HCT116 (cell line): ENCODE results near the gene TPRG1. TPM values are rescaled to one million over a fixed set of nuclear protein-coding genes. Genes with fewer than 3 reads are reported as not detected.

Source experiments
- ATAC-seq: fragments of 200-7000 bp; cut with Tn5 transposase; 2 replicates; pipeline ENCODE4 v1.9.1; 2020; ENCODE audit warnings: mild to moderate bottlenecking, moderate library complexity
- BruUV-seq: library from RNA; stranded (reverse); fragments of 400-500 nt; replicated peaks from 2 replicates; lab custom pipeline; 2021; lab: Mats Ljungman, UMichigan
- CTCF ChIA-PET: fragments of 300-600 bp; sonication (Branson Sonifier 250); formaldehyde crosslinking; loops from one replicate; lab custom pipeline; 2021; ENCODE audit warnings: antibody characterized with exemption; lab: Charles Lee
- POLR2A ChIA-PET: fragments of 300-600, 350-600 bp; sonication (Branson Sonifier 250); formaldehyde crosslinking; loops from one replicate; lab custom pipeline; 2021; ENCODE audit warnings: antibody characterized with exemption; lab: Charles Lee
- RAD21 ChIA-PET, 2 experiments: fragments of 300-600 bp; sonication (Branson Sonifier 250); formaldehyde crosslinking; loops; one replicate each; lab custom pipeline; 2023; ENCODE audit warnings: low total read pairs in 2 of 2; ENCODE audit not compliant: uncharacterized antibody in 2 of 2, unreplicated experiment in 2 of 2, low non-redundant PET in 1 of 2; lab: Charles Lee
- DNase-seq: peaks from one replicate; pipeline ENCODE4 v3.0.0-alpha.2; 2010; ENCODE audit warnings: low read depth, low spot score
- H2AFZ ChIP-seq: fragments of 200-600 bp; shearing (Covaris generic), sonication (generic); 2 replicates; pipeline ENCODE4 v1.6.1; 2017; ENCODE audit warnings: low read depth, mixed run types, mixed read lengths, antibody characterized with exemption, low read length; ENCODE audit not compliant: poor library complexity, severe bottlenecking
- H3K27ac ChIP-seq: 2 replicates; pipeline ENCODE4 v1.5.1; 2012; ENCODE audit warnings: low read depth, low read length
- H3K27me3 ChIP-seq: fragments of 200-600 bp; sonication (generic); 2 replicates; pipeline ENCODE4 v1.6.1; 2016; ENCODE audit warnings: mixed run types, low read length, mixed read lengths; ENCODE audit not compliant: insufficient read depth
- H3K36me3 ChIP-seq, 2 experiments: fragments of 200-500 bp in 1 of 2; fragments of 200-600 bp in 1 of 2; sonication (Bioruptor generic) in 1 of 2; sonication (generic) in 1 of 2; 2 replicates each; pipeline versions ENCODE4 v1.5.1 to v1.6.1; 2014 to 2016; ENCODE audit warnings: low read length in 2 of 2, inconsistent platforms in 1 of 2, mixed read lengths in 1 of 2, mixed run types in 1 of 2; ENCODE audit not compliant: insufficient read depth in 2 of 2, control insufficient read depth in 1 of 2
- H3K4me1 ChIP-seq, 2 experiments: fragments of 200-600 bp in 1 of 2; sonication (generic) in 1 of 2; 2 replicates each; pipeline versions ENCODE4 v1.5.1 to v1.6.1; 2012 to 2017; ENCODE audit warnings: low read length in 2 of 2, inconsistent platforms in 1 of 2, mild to moderate bottlenecking in 1 of 2, mixed read lengths in 1 of 2, mixed run types in 1 of 2, moderate library complexity in 1 of 2; ENCODE audit not compliant: insufficient read depth in 2 of 2, control insufficient read depth in 1 of 2
- H3K4me2 ChIP-seq: fragments of 200-600 bp; sonication (generic); 2 replicates; pipeline ENCODE4 v1.6.1; 2017; ENCODE audit warnings: mixed run types, low read length, mixed read lengths
- H3K4me3 ChIP-seq, 2 experiments: fragments of 200-600 bp in 1 of 2; sonication (generic) in 1 of 2; replicated peaks in 1 of 2; 2 replicates each; pipeline ENCODE4 v1.5.1; 2011 to 2016; ENCODE audit warnings: low read length in 2 of 2, control low read depth in 1 of 2, low read depth in 1 of 2, mild to moderate bottlenecking in 1 of 2, mixed read lengths in 1 of 2, mixed run types in 1 of 2
- H3K79me2 ChIP-seq: fragments of 200-600 bp; sonication (generic); 2 replicates; pipeline ENCODE4 v1.6.1; 2017; ENCODE audit warnings: mild to moderate bottlenecking, mixed run types, low read length, moderate library complexity, mixed read lengths; ENCODE audit not compliant: insufficient read depth
- H3K9ac ChIP-seq: fragments of 200-600 bp; sonication (generic); 2 replicates; pipeline ENCODE4 v1.6.1; 2016; ENCODE audit warnings: low read length, mixed read lengths
- H3K9me2 ChIP-seq: fragments of 200-600 bp; sonication (generic), shearing (Covaris generic); 2 replicates; pipeline ENCODE4 v1.6.1; 2017; ENCODE audit warnings: mixed run types, mild to moderate bottlenecking, moderate library complexity; ENCODE audit not compliant: insufficient read depth
- H3K9me3 ChIP-seq, 2 experiments: fragments of 200-500 bp in 1 of 2; fragments of 200-600 bp in 1 of 2; sonication (Bioruptor generic) in 1 of 2; sonication (generic) in 1 of 2; 2 replicates each; pipeline ENCODE4 v1.6.1; 2014 to 2017; ENCODE audit warnings: low read length in 2 of 2, mixed read lengths in 2 of 2, inconsistent platforms in 1 of 2, low read depth in 1 of 2, mild to moderate bottlenecking in 1 of 2, mixed run types in 1 of 2, moderate library complexity in 1 of 2; ENCODE audit not compliant: control insufficient read depth in 1 of 2, insufficient read depth in 1 of 2
- H4K20me1 ChIP-seq: fragments of 200-600 bp; sonication (generic), shearing (Covaris generic); 2 replicates; pipeline ENCODE4 v1.6.1; 2017; ENCODE audit warnings: mixed run types, mild to moderate bottlenecking, moderate library complexity; ENCODE audit not compliant: insufficient read depth
- CEBPB ChIP-seq: IDR thresholded peaks from 2 replicates; pipeline ENCODE4 v1.6.1; 2012; ENCODE audit warnings: low read depth
- POLR2AphosphoS5 ChIP-seq: IDR thresholded peaks from 2 replicates; pipeline ENCODE4 v1.6.1; 2011; ENCODE audit warnings: mild to moderate bottlenecking, low read depth, low read length, moderate library complexity
- REST ChIP-seq: IDR thresholded peaks from 2 replicates; pipeline ENCODE4 v1.6.1; 2012; ENCODE audit warnings: low read depth
- SP1 ChIP-seq: IDR thresholded peaks from 2 replicates; pipeline ENCODE4 v1.6.1; 2012; ENCODE audit warnings: low read depth
- SRF ChIP-seq: IDR thresholded peaks from 2 replicates; pipeline ENCODE4 v1.6.1; 2012; ENCODE audit warnings: low read depth
- YY1 ChIP-seq: IDR thresholded peaks from 2 replicates; pipeline ENCODE4 v1.6.1; 2011; ENCODE audit warnings: low read length, low read depth, moderate library complexity, mild to moderate bottlenecking; ENCODE audit not compliant: insufficient replicate concordance; ENCODE audit errors: extremely low read depth
- ZBTB33 ChIP-seq: IDR thresholded peaks from 2 replicates; pipeline ENCODE4 v1.6.1; 2011; ENCODE audit warnings: mild to moderate bottlenecking, low read length, moderate library complexity; ENCODE audit not compliant: insufficient replicate concordance; ENCODE audit errors: extremely low read depth
- ZFX ChIP-seq: fragments of 450-650 bp; IDR thresholded peaks from 2 replicates; pipeline ENCODE4 v1.6.1; 2017
- intact Hi-C: fragments of 100-400 bp; cut with micrococcal nuclease; formaldehyde crosslinking; loops from 2 replicates; pipeline ENCODE4 v1.10.0; 2022
- total RNA-seq: library from RNA; stranded (reverse); gene quantifications from one replicate; pipeline ENCODE4 v1.2.1, GENCODE V29; 2021; ENCODE audit not compliant: unreplicated experiment

The TPRG1 gene
- total RNA-seq, 1 experiment from 2014 or later, result 2.8 TPM

GRCh38 chr3:189249987-189250386, 78.2 kb downstream of the TPRG1 start:
- H3K27me3 ChIP-seq, result no peaks in the 10 kb centered on the region
- ChIA-PET POLR2A (no interaction called here), RAD21 (no interaction called here), CTCF (interaction anchor here (1.1 to 1.2 kb wide), 2 partner anchors 16 to 23 kb away, joined by 4 read pairs; no protein-coding TSS in a partner anchor)
- no peak overlapping the region for H3K4me2 ChIP-seq
- DNase-seq (no peak), ATAC-seq (no peak)
- no peaks in the 10 kb centered on the region for H3K4me1 ChIP-seq
- intact Hi-C loops, result no loop called here
- BruUV-seq, result no TSS peak
- H2AFZ ChIP-seq, result no peak overlapping the region
- no peaks in the 10 kb centered on the region for H3K79me2 ChIP-seq
- H4K20me1 ChIP-seq, result no peaks in the 10 kb centered on the region
- H3K9me3 ChIP-seq, result no peaks in the 10 kb centered on the region
- H3K9me2 ChIP-seq, result peaks cover 4% of the 10 kb centered on the region; the same call in 1 of the 2 replicates
- H3K9ac ChIP-seq, result no peak overlapping the region
- H3K4me3 ChIP-seq, result no peak overlapping the region
- H3K27ac ChIP-seq, result no peak overlapping the region
- H3K36me3 ChIP-seq, result no peaks in the 10 kb centered on the region
- no peak for TF ChIP-seq ZBTB33
- no peak for TF ChIP-seq CEBPB
- no peak for TF ChIP-seq POLR2AphosphoS5
- TF ChIP-seq SRF, result no peak
- TF ChIP-seq YY1, result no peak
- TF ChIP-seq SP1, result no peak
- TF ChIP-seq ZFX, result no peak
- no peak for TF ChIP-seq REST
- TF ChIP-seq, all 23 proteins: peak for 0
